Smooth muscle cell (in vitro differentiated cells): ENCODE measurements around the gene GALNT18. TPM values are rescaled to one million over a fixed set of nuclear protein-coding genes. Genes with fewer than 3 reads are reported as not detected.

ENCODE experiments used
- DNase-seq: peaks from one replicate; lab custom pipeline; 2025; ENCODE audit not compliant: unreplicated experiment; lab: John Stamatoyannopoulos, UW
- H2AFZ ChIP-seq: fragments of 200-600 bp; sonication (generic); 2 replicates; pipeline ENCODE4 v1.6.0; 2016; ENCODE audit warnings: antibody characterized with exemption, low read depth, mild to moderate bottlenecking
- H3F3A ChIP-seq: fragments of 200-600 bp; sonication (generic); 2 replicates; pipeline ENCODE4 v1.6.0; 2017; ENCODE audit warnings: antibody characterized with exemption, low read depth
- H3K27ac ChIP-seq: fragments of 200-600 bp; sonication (generic); 2 replicates; pipeline ENCODE4 v1.5.1; 2016; ENCODE audit warnings: low read depth, mild to moderate bottlenecking
- H3K27me3 ChIP-seq: fragments of 200-600 bp; sonication (generic); 2 replicates; pipeline ENCODE4 v1.6.1; 2016; ENCODE audit warnings: low read depth, mild to moderate bottlenecking
- H3K36me3 ChIP-seq: fragments of 200-600 bp; sonication (generic); 2 replicates; pipeline ENCODE4 v1.5.1; 2016; ENCODE audit warnings: low read depth
- H3K4me1 ChIP-seq: fragments of 200-600 bp; sonication (generic); 2 replicates; pipeline ENCODE4 v1.5.1; 2016; ENCODE audit warnings: low read depth
- H3K4me2 ChIP-seq: fragments of 200-600 bp; sonication (generic); 2 replicates; pipeline ENCODE4 v1.6.0; 2016; ENCODE audit warnings: mild to moderate bottlenecking
- H3K4me3 ChIP-seq: fragments of 200-600 bp; sonication (generic); 2 replicates; pipeline ENCODE4 v1.5.1; 2016; ENCODE audit warnings: mild to moderate bottlenecking
- H3K79me2 ChIP-seq: fragments of 200-600 bp; sonication (generic); 2 replicates; pipeline ENCODE4 v1.6.0; 2016; ENCODE audit warnings: low read depth, mild to moderate bottlenecking
- H3K9ac ChIP-seq: fragments of 200-600 bp; sonication (generic); 2 replicates; pipeline ENCODE4 v1.6.0; 2016; ENCODE audit warnings: low read depth
- H3K9me3 ChIP-seq: fragments of 200-600 bp; sonication (generic); replicated peaks from 2 replicates; pipeline ENCODE4 v1.5.1; 2016; ENCODE audit warnings: low read depth
- H4K20me1 ChIP-seq: fragments of 200-600 bp; sonication (generic); 2 replicates; pipeline ENCODE4 v1.6.0; 2016; ENCODE audit warnings: low read depth
- CTCF ChIP-seq: fragments of 200-600 bp; sonication (generic); IDR thresholded peaks from 2 replicates; pipeline ENCODE4 v1.5.1; 2017; ENCODE audit warnings: borderline replicate concordance, mild to moderate bottlenecking, antibody characterized with exemption; ENCODE audit not compliant: insufficient read depth, poor library complexity, severe bottlenecking
- WGBS: methylation state at CpG from one replicate; pipeline ENCODE4 v1.1.7; 2016; ENCODE audit warnings: low lambda C conversion rate; 5-methylcytosine and 5-hydroxymethylcytosine counted together
- polyA plus RNA-seq: library from polyadenylated mRNA; unstranded; fragments of >200 nt; fragmentation: Nextera tagmentation; extraction: Ambion mirVana; gene quantifications from 2 replicates; pipeline ENCODE4 v1.2.1, GENCODE V29; 2016
- total RNA-seq: library from RNA; depleted of rRNA; stranded (reverse); fragments of >200 nt; gene quantifications from 2 replicates; pipeline ENCODE4 v1.2.3, GENCODE V29; 2014

GALNT18 gene
- total and polyA plus RNA-seq, 2 experiments from 2014 or later = 11.5 to 16.3 TPM

GRCh38 chr11:11594162-11594561, 27.6 kb downstream of the GALNT18 start:
- no peak overlapping the region for H3K4me2 ChIP-seq

GRCh38 chr11:11592146-11592684, 29.6 kb downstream of the GALNT18 start:
- DNase-seq = no peak
- no peak overlapping the region for H3K4me3 ChIP-seq
- TF ChIP-seq CTCF = no peak
- peaks cover 16% of the 10 kb centered on the region for H3K4me1 ChIP-seq
- H3K79me2 ChIP-seq = no peaks in the 10 kb centered on the region
- H2AFZ ChIP-seq = no peak overlapping the region
- no peaks in the 10 kb centered on the region for H3K27me3 ChIP-seq
- no peaks in the 10 kb centered on the region for H3K9me3 ChIP-seq
- no peak overlapping the region for H3K4me2 ChIP-seq
- H4K20me1 ChIP-seq = no peaks in the 10 kb centered on the region
- no peak overlapping the region for H3K9ac ChIP-seq
- no peak overlapping the region for H3K27ac ChIP-seq
- H3K36me3 ChIP-seq = no peaks in the 10 kb centered on the region
- H3F3A ChIP-seq = no peaks in the 10 kb centered on the region
- WGBS = 94% methylated on average over 8 of the region's 8 CpGs

More at GRCh38 chr11:11594162-11594561, 27.6 kb downstream of the GALNT18 start:
- Histone ChIP-seq H3K36me3 (no peaks in the 10 kb centered on the region), H3K27me3 (no peaks in the 10 kb centered on the region), H4K20me1 (no peaks in the 10 kb centered on the region), H3K9me3 (no peaks in the 10 kb centered on the region), H3F3A (no peaks in the 10 kb centered on the region), H3K27ac (no peak overlapping the region), H3K9ac (no peak overlapping the region), H3K4me1 (peaks cover 7% of the 10 kb centered on the region), H2AFZ (no peak overlapping the region), H3K4me3 (no peak overlapping the region), H3K79me2 (no peaks in the 10 kb centered on the region)
- DNase-seq = no peak
- 72% methylated on average over 2 of the region's 2 CpGs for WGBS
- TF ChIP-seq CTCF = no peak

- DNase-seq = no peak
- no peak overlapping the region for H3K27ac ChIP-seq
- H3K79me2 ChIP-seq = no peaks in the 10 kb centered on the region
- no peaks in the 10 kb centered on the region for H3K36me3 ChIP-seq
- no peak for TF ChIP-seq CTCF
- WGBS = 70% methylated on average over 4 of the region's 4 CpGs
- H3K27me3 ChIP-seq = no peaks in the 10 kb centered on the region
- no peak overlapping the region for H3K4me3 ChIP-seq
- H3K4me1 ChIP-seq = peaks cover 18% of the 10 kb centered on the region
- no peak overlapping the region for H3K9ac ChIP-seq
- H3K4me2 ChIP-seq = no peak overlapping the region
- no peak overlapping the region for H2AFZ ChIP-seq
- no peaks in the 10 kb centered on the region for H4K20me1 ChIP-seq
- no peaks in the 10 kb centered on the region for H3K9me3 ChIP-seq
- H3F3A ChIP-seq = peaks cover 5% of the 10 kb centered on the region
Measured at GRCh38 chr11:11589437-11589836, 32.4 kb downstream of the GALNT18 start.

GRCh38 chr11:11588891-11589290, 32.9 kb downstream of the GALNT18 start:
- H3K4me1 ChIP-seq = peaks cover 18% of the 10 kb centered on the region
- no peak overlapping the region for H3K9ac ChIP-seq
- no peak for TF ChIP-seq CTCF
- no peak for DNase-seq
- no peaks in the 10 kb centered on the region for H3K79me2 ChIP-seq
- H3K4me3 ChIP-seq = no peak overlapping the region
- H2AFZ ChIP-seq = no peak overlapping the region
- H3K27ac ChIP-seq = no peak overlapping the region
- H3K36me3 ChIP-seq = no peaks in the 10 kb centered on the region
- H3K9me3 ChIP-seq = no peaks in the 10 kb centered on the region
- peaks cover 9% of the 10 kb centered on the region for H3F3A ChIP-seq
- no peak overlapping the region for H3K4me2 ChIP-seq
- no peaks in the 10 kb centered on the region for H3K27me3 ChIP-seq
- WGBS = 78% methylated on average over 1 of the region's 1 CpG
- H4K20me1 ChIP-seq = no peaks in the 10 kb centered on the region
